HG02610 (cell line): ENCODE data around the gene ZNF526.
A peak's percentile ranks its signal among the peaks of the same experiment; 100 is the strongest.

ENCODE experiments used
- ATAC-seq: cut with Tn5 transposase; IDR thresholded peaks from one replicate; pipeline ENCODE4 v1.9.1; 2021; ENCODE audit warnings: mild to moderate bottlenecking, moderate library complexity; ENCODE audit not compliant: unreplicated experiment

The ZNF526 gene

GRCh38 chr19:42219812-42220750 is at the start of gene ZNF526:
Gene ZNF526 (plus strand): TSS chr19:42220312. CDS start chr19:42224404, 4,092 bp downstream.
- peak; percentile 75 for ATAC-seq

- ATAC-seq: no peak
Measured at GRCh38 chr19:42170715-42171114, 49.4 kb upstream of the ZNF526 start.

- no peak for ATAC-seq
Measured at GRCh38 chr19:42172261-42172660, 47.9 kb upstream of the ZNF526 start.

- ATAC-seq: no peak
Measured at GRCh38 chr19:42173695-42174094, 46.4 kb upstream of the ZNF526 start.

- ATAC-seq: no peak
Measured at GRCh38 chr19:42174188-42174587, 45.9 kb upstream of the ZNF526 start.

GRCh38 chr19:42174958-42175734 is 45.0 kb upstream of the ZNF526 start:
- no peak for ATAC-seq

GRCh38 chr19:42175952-42176648 is 44.0 kb upstream of the ZNF526 start:
- ATAC-seq: no peak

- ATAC-seq: no peak
Measured at GRCh38 chr19:42176649-42176989, 43.5 kb upstream of the ZNF526 start.

- peak; percentile 39 for ATAC-seq
Measured at GRCh38 chr19:42176990-42177685, 43.0 kb upstream of the ZNF526 start.

- no peak for ATAC-seq
Measured at GRCh38 chr19:42177686-42178019, 42.5 kb upstream of the ZNF526 start.

GRCh38 chr19:42178791-42179674 is 41.1 kb upstream of the ZNF526 start:
- ATAC-seq: no peak

GRCh38 chr19:42184401-42184861 is 35.7 kb upstream of the ZNF526 start:
- ATAC-seq: no peak

- no peak for ATAC-seq
Measured at GRCh38 chr19:42185277-42185676, 34.8 kb upstream of the ZNF526 start.

- ATAC-seq: no peak
Measured at GRCh38 chr19:42188665-42189064, 31.4 kb upstream of the ZNF526 start.

- no peak for ATAC-seq
Measured at GRCh38 chr19:42189133-42189532, 31.0 kb upstream of the ZNF526 start.

- no peak for ATAC-seq
Measured at GRCh38 chr19:42191330-42191729, 28.8 kb upstream of the ZNF526 start.

GRCh38 chr19:42191855-42192254 is 28.3 kb upstream of the ZNF526 start:
- ATAC-seq: no peak

- no peak for ATAC-seq
Measured at GRCh38 chr19:42193294-42193693, 26.8 kb upstream of the ZNF526 start.

- no peak for ATAC-seq
Measured at GRCh38 chr19:42193706-42194105, 26.4 kb upstream of the ZNF526 start.
